B cell (primary cell): ENCODE data around the gene SLIT3. TPM values are rescaled to one million over a fixed set of nuclear protein-coding genes. Genes with fewer than 3 reads are reported as not detected.

ENCODE experiments used
- ATAC-seq: fragments of 200-7000 bp; cut with Tn5 transposase; one replicate; pipeline ENCODE4 v1.10.0; 2021; ENCODE audit warnings: low read depth, mild to moderate bottlenecking, moderate number of reproducible peaks, moderate library complexity
- CTCF ChIA-PET: fragments of 350-600 bp; sonication (Branson Sonifier 250); formaldehyde crosslinking; loops from one replicate; lab custom pipeline; 2021; ENCODE audit warnings: antibody characterized with exemption, inconsistent platforms; lab: Charles Lee
- POLR2A ChIA-PET: fragments of 350-600 bp; sonication (Branson Sonifier 250); formaldehyde crosslinking; loops from one replicate; lab custom pipeline; 2021; ENCODE audit warnings: antibody characterized with exemption; lab: Charles Lee
- DNase-seq: peaks from one replicate; pipeline ENCODE4 v3.0.0; 2013
- H2AFZ ChIP-seq: 2 replicates; pipeline ENCODE4 v1.6.1; 2012; ENCODE audit warnings: mild to moderate bottlenecking, low read depth, low read length; ENCODE audit not compliant: insufficient read depth, poor library complexity, severe bottlenecking
- H3K27ac ChIP-seq, 2 donors: 1 replicate in 1 of 2; 2 replicates in 1 of 2; pipeline ENCODE4 v1.5.1; 2012 to 2013; ENCODE audit warnings: low read length in 2 of 2, mild to moderate bottlenecking in 2 of 2, moderate library complexity in 1 of 2
- H3K27me3 ChIP-seq, 4 experiments: fragments of 200-600 bp in 1 of 4; sonication (generic) in 1 of 4; replicated peaks in 1 of 4; 1 replicate in 2 of 4; 2 replicates in 2 of 4; pipeline versions ENCODE4 v1.6.1 to v1.7.0; 2013 to 2016; ENCODE audit warnings: low read length in 3 of 4, mild to moderate bottlenecking in 2 of 4, mixed read lengths in 1 of 4, moderate library complexity in 1 of 4; ENCODE audit not compliant: insufficient read depth in 4 of 4, control insufficient read depth in 3 of 4; ENCODE audit errors: control extremely low read depth in 1 of 4
- H3K36me3 ChIP-seq, 2 experiments: replicated peaks in 1 of 2; 1 replicate in 1 of 2; 2 replicates in 1 of 2; pipeline versions ENCODE4 v1.6.1 to v1.7.1; 2013; ENCODE audit warnings: low read length in 1 of 2; ENCODE audit not compliant: insufficient read depth in 2 of 2, control insufficient read depth in 1 of 2; ENCODE audit errors: control extremely low read depth in 1 of 2, extremely low read depth in 1 of 2
- H3K4me1 ChIP-seq, 2 donors: fragments of 200-600 bp in 1 of 2; sonication (generic) in 1 of 2; 1 replicate in 1 of 2; 2 replicates in 1 of 2; pipeline versions ENCODE4 v1.5.1 to v1.6.1; 2013 to 2017; ENCODE audit warnings: low read length in 2 of 2; ENCODE audit not compliant: control insufficient read depth in 2 of 2, insufficient read depth in 2 of 2
- H3K4me2 ChIP-seq: replicated peaks from 2 replicates; pipeline ENCODE3; 2012; ENCODE audit warnings: mild to moderate bottlenecking, low read depth, low read length; ENCODE audit not compliant: poor library complexity, severe bottlenecking
- H3K4me3 ChIP-seq, 5 experiments: fragments of 200-600 bp in 1 of 5; sonication (generic) in 1 of 5; 1 replicate in 3 of 5; 2 replicates in 2 of 5; pipeline versions ENCODE4 v1.5.1 to v1.7.0; 2011 to 2016; ENCODE audit warnings: low read length in 4 of 5, mild to moderate bottlenecking in 4 of 5, low read depth in 2 of 5, control low read depth in 1 of 5, moderate library complexity in 1 of 5; ENCODE audit not compliant: insufficient read depth in 1 of 5; ENCODE audit errors: control extremely low read depth in 1 of 5, extremely low read depth in 1 of 5
- H3K79me2 ChIP-seq: fragments of 200-600 bp; sonication (generic); one replicate; pipeline ENCODE4 v1.6.0; 2016; ENCODE audit warnings: low read length; ENCODE audit not compliant: control insufficient read depth, insufficient read depth
- H3K9ac ChIP-seq: fragments of 200-600 bp; sonication (generic); 2 replicates; pipeline ENCODE4 v1.6.1; 2017; ENCODE audit warnings: mild to moderate bottlenecking, low read length, moderate library complexity
- H3K9me3 ChIP-seq, 3 donors: one replicate each; pipeline versions ENCODE4 v1.6.1 to v1.7.1; 2013; ENCODE audit warnings: low read length in 2 of 3; ENCODE audit not compliant: control insufficient read depth in 2 of 3, insufficient read depth in 1 of 3; ENCODE audit errors: control extremely low read depth in 1 of 3
- H4K20me1 ChIP-seq: 2 replicates; pipeline ENCODE4 v1.6.0; 2012; ENCODE audit warnings: mild to moderate bottlenecking, low read length; ENCODE audit not compliant: insufficient read depth, control insufficient read depth, poor library complexity, severe bottlenecking
- H3K27ac Mint-ChIP-seq: one replicate; pipeline ENCODE4 v1.8.0; 2021; ENCODE audit warnings: mixed read lengths
- H3K27me3 Mint-ChIP-seq: one replicate; pipeline ENCODE4 v1.8.0; 2021; ENCODE audit warnings: mixed read lengths
- H3K4me1 Mint-ChIP-seq: one replicate; pipeline ENCODE4 v1.8.0; 2021; ENCODE audit warnings: mixed read lengths
- H3K4me3 Mint-ChIP-seq: one replicate; pipeline ENCODE4 v1.8.0; 2021; ENCODE audit warnings: mixed read lengths
- H3K9me3 Mint-ChIP-seq: one replicate; pipeline ENCODE4 v1.8.0; 2022; ENCODE audit warnings: mixed read lengths; ENCODE audit not compliant: insufficient read depth
- EZH2 ChIP-seq: IDR thresholded peaks from 2 replicates; pipeline ENCODE4 v1.6.1; 2012; ENCODE audit warnings: borderline replicate concordance, low read depth, mild to moderate bottlenecking, moderate library complexity, low read length; ENCODE audit not compliant: insufficient read depth, poor library complexity, severe bottlenecking
- WGBS: methylation state at CpG from one replicate; pipeline ENCODE4 v1.1.5; 2013; ENCODE audit warnings: missing lambda C conversion rate; ENCODE audit not compliant: insufficient coverage; 5-methylcytosine and 5-hydroxymethylcytosine counted together
- intact Hi-C: fragments of 100-400 bp; cut with micrococcal nuclease; formaldehyde crosslinking; loops from one replicate; pipeline ENCODE4 v1.10.0; 2022
- polyA plus RNA-seq: library from polyadenylated mRNA; depleted of rRNA; stranded (reverse); fragments of >200 nt; gene quantifications from 2 replicates; pipeline ENCODE4 v1.2.3, GENCODE V29; 2012
- total RNA-seq, 2 donors: library from RNA; stranded (reverse); fragments of 120-200 nt in 1 of 2; gene quantifications; 1 replicate in 1 of 2; 2 replicates in 1 of 2; pipeline versions ENCODE4 v1.2.3 to v1.2.4, GENCODE V29; 2013 to 2022
- TF ChIP-seq, protein P1 (sequence below): fragments of 200-600 bp; IDR thresholded peaks from one replicate; pipeline ENCODE4 v1.8.0; 2022; ENCODE audit warnings: antibody characterized with exemption, mild to moderate bottlenecking

SLIT3 gene
- total and polyA plus RNA-seq, 2 donors (not counting 1 experiment from before 2014, with no cell fraction given): not detected

DNA sequence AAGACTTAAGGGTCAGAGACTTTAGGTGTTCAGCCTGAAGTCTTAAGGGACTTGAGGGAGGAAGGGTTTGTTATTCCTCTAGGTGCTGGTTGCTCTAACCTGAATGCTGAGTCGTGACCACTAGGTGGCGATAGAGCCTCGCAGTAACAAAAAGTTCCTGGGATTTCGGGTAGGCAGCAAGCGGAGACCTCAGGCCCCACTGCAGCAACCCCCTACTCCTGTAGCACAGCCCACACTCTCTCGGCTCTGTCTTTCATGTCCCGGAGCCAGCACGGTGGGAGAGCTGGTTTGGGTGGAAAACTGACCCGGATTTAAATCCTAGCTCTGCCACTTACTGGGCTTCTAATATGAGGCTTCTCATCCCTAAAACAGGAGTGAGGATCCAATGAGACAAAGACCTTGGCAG lies 621.4 kb downstream of the SLIT3 start:
- 7% methylated on average over 3 of the region's 9 CpGs for whole genome bisulfite sequencing
- Histone ChIP-seq H3K27ac (no peak overlapping the region), H4K20me1 (no peaks in the 10 kb centered on the region), H3K4me3 (no peak overlapping the region), H3K9ac (no peak overlapping the region), H3K9me3 (no peaks in the 10 kb centered on the region), H2AFZ (no peak overlapping the region), H3K79me2 (no peaks in the 10 kb centered on the region), H3K27me3 (no peaks in the 10 kb centered on the region), H3K4me1 (no peaks in the 10 kb centered on the region), H3K4me2 (no peak overlapping the region), H3K36me3 (no peaks in the 10 kb centered on the region)
- no peaks in the 10 kb centered on the region for H3K9me3 Mint-ChIP-seq
- no peak overlapping the region for H3K4me3 Mint-ChIP-seq
- CTCF ChIA-PET: interaction anchor here (0.9 to 2.9 kb wide), 5 partner anchors 10 to 903 kb away, joined by 3 to 10 read pairs (median 4); partner anchors contain the start of gene SPDL1
- POLR2A ChIA-PET: no interaction called here
- no peaks in the 10 kb centered on the region for H3K27me3 Mint-ChIP-seq
- no peak for TF ChIP-seq EZH2
- TF ChIP-seq, protein P1, sequence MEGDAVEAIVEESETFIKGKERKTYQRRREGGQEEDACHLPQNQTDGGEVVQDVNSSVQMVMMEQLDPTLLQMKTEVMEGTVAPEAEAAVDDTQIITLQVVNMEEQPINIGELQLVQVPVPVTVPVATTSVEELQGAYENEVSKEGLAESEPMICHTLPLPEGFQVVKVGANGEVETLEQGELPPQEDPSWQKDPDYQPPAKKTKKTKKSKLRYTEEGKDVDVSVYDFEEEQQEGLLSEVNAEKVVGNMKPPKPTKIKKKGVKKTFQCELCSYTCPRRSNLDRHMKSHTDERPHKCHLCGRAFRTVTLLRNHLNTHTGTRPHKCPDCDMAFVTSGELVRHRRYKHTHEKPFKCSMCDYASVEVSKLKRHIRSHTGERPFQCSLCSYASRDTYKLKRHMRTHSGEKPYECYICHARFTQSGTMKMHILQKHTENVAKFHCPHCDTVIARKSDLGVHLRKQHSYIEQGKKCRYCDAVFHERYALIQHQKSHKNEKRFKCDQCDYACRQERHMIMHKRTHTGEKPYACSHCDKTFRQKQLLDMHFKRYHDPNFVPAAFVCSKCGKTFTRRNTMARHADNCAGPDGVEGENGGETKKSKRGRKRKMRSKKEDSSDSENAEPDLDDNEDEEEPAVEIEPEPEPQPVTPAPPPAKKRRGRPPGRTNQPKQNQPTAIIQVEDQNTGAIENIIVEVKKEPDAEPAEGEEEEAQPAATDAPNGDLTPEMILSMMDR: peak; percentile 80
- H3K27ac Mint-ChIP-seq: no peak overlapping the region
- ATAC-seq: no peak
- peak; percentile 56 for DNase-seq
- intact Hi-C loops: no loop called here
- H3K4me1 Mint-ChIP-seq: peaks cover 4% of the 10 kb centered on the region

DNA sequence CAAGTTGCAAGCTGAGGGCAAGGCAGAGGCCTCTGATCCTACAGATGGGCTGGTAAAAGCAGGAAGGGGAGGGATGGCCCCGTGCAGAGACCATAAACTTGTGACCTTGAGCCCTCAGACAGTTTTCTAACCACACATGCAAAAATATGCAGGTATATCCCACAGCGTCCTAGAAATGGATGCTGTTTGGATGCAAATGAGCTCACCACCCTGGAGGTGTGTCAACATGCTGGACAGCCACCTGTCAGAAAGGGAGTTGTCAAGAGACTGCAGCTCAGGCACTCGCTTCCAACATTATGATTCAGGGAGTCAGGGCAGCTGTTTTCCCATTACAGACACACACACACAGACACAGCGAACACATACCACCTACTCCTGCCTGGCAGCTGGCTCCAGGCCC lies 624.4 kb downstream of the SLIT3 start:
- TF ChIP-seq, protein P1: no peak
- TF ChIP-seq EZH2: no peak
- Mint-ChIP-seq H3K27me3 (no peaks in the 10 kb centered on the region), H3K27ac (no peak overlapping the region), H3K4me3 (no peak overlapping the region), H3K9me3 (no peaks in the 10 kb centered on the region), H3K4me1 (no peaks in the 10 kb centered on the region)
- Histone ChIP-seq H3K27me3 (no peaks in the 10 kb centered on the region), H3K4me2 (no peak overlapping the region), H3K4me1 (no peaks in the 10 kb centered on the region), H3K9ac (no peak overlapping the region), H3K9me3 (no peaks in the 10 kb centered on the region), H3K79me2 (no peaks in the 10 kb centered on the region), H2AFZ (no peak overlapping the region), H3K27ac (no peak overlapping the region), H4K20me1 (no peaks in the 10 kb centered on the region), H3K36me3 (no peaks in the 10 kb centered on the region), H3K4me3 (no peak overlapping the region)
- ChIA-PET POLR2A (no interaction called here), CTCF (no interaction called here)
- WGBS: 90% methylated on average over 2 of the region's 4 CpGs
- intact Hi-C loops: no loop called here
- ATAC-seq (no peak), DNase-seq (no peak)
